Endometrium (tissue), 2 donors: ENCODE measurements around the gene MLH3.

Source experiments
- FAIRE-seq: peaks from 2 replicates; lab custom pipeline; 2012; peaks lifted over from hg19 to GRCh38; lab: Jason Lieb, UNC
- donor health status: control.
- donor health status: control.

Gene MLH3

DNA sequence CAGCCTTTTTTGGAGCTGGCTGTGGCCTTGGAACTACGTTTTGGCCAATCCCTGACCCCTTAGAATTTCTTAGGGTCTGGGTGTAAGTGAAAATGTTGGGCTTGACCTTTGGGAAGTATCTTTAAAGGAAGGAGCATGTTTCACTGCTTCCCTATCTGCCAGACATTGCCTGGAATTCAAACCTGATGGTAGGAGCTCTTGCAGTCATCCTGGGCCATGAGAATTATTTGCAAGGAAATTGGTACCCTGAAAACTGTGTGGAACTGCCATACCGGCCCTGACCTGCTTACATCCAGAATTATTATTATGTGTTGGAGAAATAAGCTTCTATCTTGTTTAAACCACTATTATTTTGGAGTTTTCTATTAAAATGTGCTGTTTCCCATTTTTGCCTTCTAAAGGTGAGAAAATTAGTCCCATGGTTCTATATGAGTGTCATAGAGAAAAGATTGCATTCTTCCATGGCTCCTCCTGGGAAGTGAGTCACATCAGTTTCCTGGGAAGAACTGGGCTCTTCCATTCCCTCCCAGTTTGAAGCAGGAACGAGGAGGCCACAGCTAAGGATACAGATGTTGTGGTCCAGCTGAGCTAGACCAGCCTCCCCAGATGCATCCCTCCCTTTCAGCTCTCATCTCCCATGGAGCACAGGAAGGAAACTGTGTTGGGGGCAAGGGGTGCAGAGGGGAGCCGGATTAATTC lies 86.3 kb downstream of the MLH3 start:
- FAIRE-seq, result no peak
